Stimulated activated CD4-positive, alpha-beta T cell treated with anti-CD3 and anti-CD28 coated beads, Interleukin-2, amount 100 ng/mL, for 4 hours (primary cell): ENCODE data around the gene SP9.
"Not testable (repeated sequence)": the region's sequence is repeated elsewhere in the genome, so short reads cannot be mapped to it uniquely, and the experiment has no call there.

Source experiments
- DNase-seq: peaks from one replicate; pipeline ENCODE4 v3.0.0-alpha.2; 2020; ENCODE audit warnings: low read depth

SP9 gene

GRCh38 chr2:174344716-174345461, 10.1 kb downstream of the SP9 start:
- DNase-seq = no peak

- DNase-seq = no peak
These were observed 15.3 kb downstream of the SP9 start for GRCh38 chr2:174350018-174350417.

- no peak for DNase-seq
These were observed 15.9 kb downstream of the SP9 start for GRCh38 chr2:174350593-174351181.

GRCh38 chr2:174353004-174353403, 18.2 kb downstream of the SP9 start:
- DNase-seq = no peak

- DNase-seq = no peak
These were observed 21.6 kb downstream of the SP9 start for GRCh38 chr2:174356347-174356746.

- DNase-seq = not testable (repeated sequence)
These were observed 24.9 kb downstream of the SP9 start for GRCh38 chr2:174359663-174360062.

GRCh38 chr2:174362949-174363348, 28.2 kb downstream of the SP9 start:
- no peak for DNase-seq

- not testable (repeated sequence) for DNase-seq
These were observed 28.9 kb downstream of the SP9 start for GRCh38 chr2:174363492-174364225.

- DNase-seq = no peak
These were observed 29.9 kb downstream of the SP9 start for GRCh38 chr2:174364628-174365027.

- DNase-seq = no peak
These were observed 30.8 kb downstream of the SP9 start for GRCh38 chr2:174365571-174365970.

GRCh38 chr2:174368691-174369090, 33.9 kb downstream of the SP9 start:
- DNase-seq = no peak

GRCh38 chr2:174376967-174377366, 42.2 kb downstream of the SP9 start:
- no peak for DNase-seq

GRCh38 chr2:174383796-174384195, 49.0 kb downstream of the SP9 start:
- no peak for DNase-seq

- no peak for DNase-seq
These were observed 50.4 kb downstream of the SP9 start for GRCh38 chr2:174385201-174385600.
